GM20000 (cell line): Measurements from ENCODE around the gene CSRNP3.
"Not testable (repeated sequence)": the region's sequence is repeated elsewhere in the genome, so short reads cannot be mapped to it uniquely, and the experiment has no call there.

ENCODE experiments used
- DNase-seq: peaks from one replicate; pipeline ENCODE4 v3.0.0; 2012; ENCODE audit warnings: low spot score
- CTCF ChIP-seq: IDR thresholded peaks from 2 replicates; pipeline ENCODE4 v1.5.1; 2012; ENCODE audit warnings: mild to moderate bottlenecking, control low read depth; ENCODE audit errors: extremely low read depth, missing control alignments

The CSRNP3 gene

DNA sequence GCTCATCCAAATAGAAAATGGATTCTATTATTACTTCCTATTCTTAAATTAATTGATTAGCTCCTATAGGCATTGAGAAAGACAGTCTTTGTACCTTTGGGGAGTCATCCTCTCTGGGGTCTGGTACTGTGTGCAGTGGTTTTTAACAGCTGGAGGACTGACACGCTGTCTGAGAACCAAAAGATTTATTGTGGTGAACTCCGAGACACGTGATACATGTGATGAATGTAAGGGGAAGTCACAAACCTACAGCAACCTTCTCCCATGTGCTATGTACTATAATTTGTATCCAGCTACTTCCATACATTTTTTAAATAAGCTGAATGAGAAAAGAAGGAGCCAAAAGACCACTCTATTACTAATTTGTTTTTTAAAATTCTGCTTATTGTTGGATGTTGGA lies 190.9 kb downstream of the CSRNP3 start:
- TF ChIP-seq CTCF, result no peak
- DNase-seq, result no peak

- DNase-seq, result no peak
- TF ChIP-seq CTCF, result no peak
Measured at GRCh38 chr2:165662720-165663119, 193.2 kb downstream of the CSRNP3 start.

DNA sequence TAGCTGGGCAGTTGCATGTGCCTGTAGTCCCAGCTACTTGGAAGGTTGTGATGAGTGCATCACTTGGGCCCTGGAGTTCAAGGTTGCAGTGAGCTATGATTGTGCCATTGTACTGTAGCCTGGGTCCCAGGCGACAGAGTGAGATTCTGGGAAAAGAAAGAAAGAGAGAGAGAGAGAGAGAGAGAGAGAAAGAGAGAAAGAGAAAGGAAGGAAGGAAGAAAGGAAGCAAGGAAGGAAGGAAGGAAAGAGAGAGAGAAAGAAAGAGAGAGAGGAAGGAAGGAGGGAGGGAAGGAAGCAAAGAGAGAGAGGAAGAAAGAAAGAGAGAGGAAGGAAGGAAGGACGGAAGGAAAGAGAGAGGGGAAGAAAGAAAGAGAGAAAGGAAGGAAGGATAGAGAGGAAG lies 196.1 kb downstream of the CSRNP3 start:
- no peak for DNase-seq
- no peak for TF ChIP-seq CTCF

- not testable (repeated sequence) for DNase-seq
Measured at GRCh38 chr2:165666073-165666472, 196.6 kb downstream of the CSRNP3 start.

DNA sequence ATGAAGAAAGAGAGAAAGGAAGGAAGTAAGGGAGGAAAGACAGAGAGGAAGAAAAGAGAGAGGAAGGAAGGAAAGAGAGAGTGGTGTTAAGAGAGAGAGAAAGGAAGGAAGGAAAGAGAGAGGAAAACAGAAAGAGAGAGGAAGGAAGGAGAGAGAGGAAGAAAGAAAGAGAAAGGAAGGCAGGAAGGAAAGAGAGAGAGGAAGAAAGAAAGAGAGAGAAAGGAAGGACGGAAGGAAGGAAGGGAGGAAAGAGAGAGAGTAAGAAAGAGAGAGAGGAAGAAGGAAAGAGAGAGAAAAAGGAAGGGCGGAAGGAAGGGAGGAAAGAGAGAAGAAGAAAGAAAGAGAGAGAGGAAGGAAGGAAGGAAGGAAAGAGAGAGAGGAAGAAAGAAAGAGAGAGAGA lies 197.1 kb downstream of the CSRNP3 start:
- TF ChIP-seq CTCF, result no peak

GRCh38 chr2:165667375-165667774 lies 197.9 kb downstream of the CSRNP3 start:
- TF ChIP-seq CTCF, result no peak
- DNase-seq, result no peak

More for the DNA sequence above, 197.1 kb downstream of the CSRNP3 start:
- no peak for DNase-seq

DNA sequence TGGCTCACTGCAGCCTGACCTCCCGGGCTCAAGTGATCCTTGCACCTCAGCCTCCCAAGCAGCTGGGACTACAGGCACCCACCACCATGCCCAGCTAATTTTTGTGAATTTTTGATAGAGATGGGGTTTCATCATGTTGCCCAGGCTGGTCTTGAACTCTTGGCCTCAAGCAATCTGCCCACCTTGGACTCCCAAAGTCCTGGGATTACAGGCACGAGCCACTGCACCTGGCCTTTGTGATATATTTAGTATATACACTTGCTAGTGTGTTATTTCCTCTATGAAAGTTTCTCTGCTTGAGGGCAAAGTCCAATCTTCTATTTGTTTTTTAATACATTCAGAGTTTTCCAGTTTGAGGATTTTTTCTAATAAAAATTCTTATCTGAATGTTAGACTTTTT lies 205.3 kb downstream of the CSRNP3 start:
- no peak for TF ChIP-seq CTCF
- DNase-seq, result no peak

GRCh38 chr2:165675551-165675968 lies 206.1 kb downstream of the CSRNP3 start:
- no peak for TF ChIP-seq CTCF
- DNase-seq, result no peak
